Panc1 (cell line): ENCODE data around the gene G6PC3.

Experiments used
- POLR2AphosphoS5 ChIP-seq: IDR thresholded peaks from 2 replicates; pipeline ENCODE4 v1.6.1; 2012; ENCODE audit warnings: mild to moderate bottlenecking, low read depth, low read length, moderate library complexity
- SIN3A ChIP-seq: IDR thresholded peaks from 2 replicates; pipeline ENCODE4 v1.6.1; 2012; ENCODE audit warnings: low read depth, mild to moderate bottlenecking, low read length, moderate library complexity, borderline replicate concordance; ENCODE audit not compliant: insufficient read depth
- TCF7L2 ChIP-seq: IDR thresholded peaks from 2 replicates; pipeline ENCODE4 v1.6.1; 2011; ENCODE audit warnings: mild to moderate bottlenecking, low read depth, low read length, inconsistent platforms
- TF ChIP-seq, protein P1 (sequence below): fragments of 450-650 bp; IDR thresholded peaks from 2 replicates; pipeline ENCODE4 v1.5.1; 2017; ENCODE audit warnings: mild to moderate bottlenecking

DNA sequence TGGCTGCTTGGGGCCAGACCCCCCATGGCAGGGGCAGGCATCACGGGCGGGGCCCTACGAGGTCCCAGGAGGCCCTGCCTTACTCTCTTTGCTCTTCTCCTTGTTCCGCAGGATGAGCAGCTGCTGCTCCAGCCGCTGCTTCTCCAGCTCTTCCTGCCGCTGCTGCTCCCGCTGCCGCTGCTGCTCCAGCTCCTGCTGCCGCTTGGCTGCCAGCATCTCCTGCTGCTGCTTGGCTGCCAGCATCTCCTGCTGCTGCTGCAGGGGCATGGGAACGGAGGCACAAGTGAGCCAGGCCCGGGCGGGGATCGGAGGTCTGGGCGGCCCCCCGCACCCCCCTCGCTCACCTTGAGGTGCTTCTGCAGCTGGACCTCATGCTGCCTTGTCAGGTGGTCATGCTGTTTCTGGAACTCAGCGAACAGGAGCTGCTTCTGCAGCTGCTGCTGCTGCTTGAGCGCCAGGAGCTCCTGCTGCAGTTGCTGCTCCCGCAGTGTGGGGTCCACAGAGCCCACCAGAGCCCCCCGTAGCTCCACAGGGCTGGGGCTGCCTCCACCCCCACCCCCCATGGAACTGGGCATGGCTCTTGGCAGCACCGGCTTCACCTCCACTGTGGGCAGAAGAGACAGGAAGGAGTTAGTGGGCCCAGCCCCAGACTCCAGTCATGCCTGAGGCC lies 22.8 kb downstream of the G6PC3 start:
- TF ChIP-seq, protein P1, sequence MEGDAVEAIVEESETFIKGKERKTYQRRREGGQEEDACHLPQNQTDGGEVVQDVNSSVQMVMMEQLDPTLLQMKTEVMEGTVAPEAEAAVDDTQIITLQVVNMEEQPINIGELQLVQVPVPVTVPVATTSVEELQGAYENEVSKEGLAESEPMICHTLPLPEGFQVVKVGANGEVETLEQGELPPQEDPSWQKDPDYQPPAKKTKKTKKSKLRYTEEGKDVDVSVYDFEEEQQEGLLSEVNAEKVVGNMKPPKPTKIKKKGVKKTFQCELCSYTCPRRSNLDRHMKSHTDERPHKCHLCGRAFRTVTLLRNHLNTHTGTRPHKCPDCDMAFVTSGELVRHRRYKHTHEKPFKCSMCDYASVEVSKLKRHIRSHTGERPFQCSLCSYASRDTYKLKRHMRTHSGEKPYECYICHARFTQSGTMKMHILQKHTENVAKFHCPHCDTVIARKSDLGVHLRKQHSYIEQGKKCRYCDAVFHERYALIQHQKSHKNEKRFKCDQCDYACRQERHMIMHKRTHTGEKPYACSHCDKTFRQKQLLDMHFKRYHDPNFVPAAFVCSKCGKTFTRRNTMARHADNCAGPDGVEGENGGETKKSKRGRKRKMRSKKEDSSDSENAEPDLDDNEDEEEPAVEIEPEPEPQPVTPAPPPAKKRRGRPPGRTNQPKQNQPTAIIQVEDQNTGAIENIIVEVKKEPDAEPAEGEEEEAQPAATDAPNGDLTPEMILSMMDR = no peak
- TF ChIP-seq POLR2AphosphoS5 = no peak
- no peak for TF ChIP-seq SIN3A
- TF ChIP-seq TCF7L2 = no peak
